Neuronal stem cell (in vitro differentiated cells): ENCODE measurements around the gene KRT79.

ENCODE experiments used
- DNase-seq: peaks from one replicate; pipeline ENCODE4 v3.0.0-alpha.2; 2013; ENCODE audit warnings: low spot score
- H2AFZ ChIP-seq: one replicate; pipeline ENCODE4 v1.6.1; 2013; ENCODE audit warnings: mild to moderate bottlenecking, low read length, inconsistent platforms
- H2AK5ac ChIP-seq: 2 replicates; pipeline ENCODE4 v1.6.1; 2013; ENCODE audit warnings: low read depth, mild to moderate bottlenecking, inconsistent platforms, low read length, moderate library complexity, mixed read lengths
- H2BK120ac ChIP-seq: 2 replicates; pipeline ENCODE4 v1.6.1; 2013; ENCODE audit warnings: low read depth, mild to moderate bottlenecking, inconsistent platforms, low read length, moderate library complexity, mixed read lengths
- H2BK12ac ChIP-seq: one replicate; pipeline ENCODE4 v1.6.1; 2013; ENCODE audit warnings: low read length, inconsistent platforms
- H2BK15ac ChIP-seq: 2 replicates; pipeline ENCODE4 v1.6.1; 2013; ENCODE audit warnings: mild to moderate bottlenecking, low read length, inconsistent platforms, mixed read lengths
- H2BK5ac ChIP-seq: one replicate; pipeline ENCODE4 v1.6.1; 2013; ENCODE audit warnings: inconsistent platforms, mild to moderate bottlenecking, low read length, moderate library complexity
- H3K14ac ChIP-seq: one replicate; pipeline ENCODE4 v1.6.1; 2013; ENCODE audit warnings: low read length, inconsistent platforms
- H3K18ac ChIP-seq: 2 replicates; pipeline ENCODE4 v1.6.1; 2013; ENCODE audit warnings: low read length, inconsistent platforms
- H3K23ac ChIP-seq: 2 replicates; pipeline ENCODE4 v1.6.1; 2013; ENCODE audit warnings: low read depth, mild to moderate bottlenecking, mixed read lengths, low read length, inconsistent platforms; ENCODE audit not compliant: poor library complexity
- H3K27ac ChIP-seq: replicated peaks from 3 replicates; pipeline ENCODE4 v1.5.1; 2013; ENCODE audit warnings: low read length, inconsistent platforms
- H3K27me3 ChIP-seq, 3 experiments: 2 replicates each; pipeline ENCODE4 v1.6.1; 2013; ENCODE audit warnings: low read length in 3 of 3, mild to moderate bottlenecking in 2 of 3, inconsistent platforms in 1 of 3, low read depth in 1 of 3, mixed read lengths in 1 of 3, moderate library complexity in 1 of 3; ENCODE audit not compliant: control insufficient read depth in 3 of 3, insufficient read depth in 3 of 3
- H3K36me3 ChIP-seq, 2 donors: replicated peaks in 1 of 2; 2 replicates each; pipeline ENCODE4 v1.6.1; 2013; ENCODE audit warnings: low read length in 2 of 2; ENCODE audit not compliant: control insufficient read depth in 2 of 2, insufficient read depth in 2 of 2
- H3K4ac ChIP-seq: 2 replicates; pipeline ENCODE4 v1.6.1; 2013; ENCODE audit warnings: inconsistent platforms, mild to moderate bottlenecking, low read length, moderate library complexity
- H3K4me1 ChIP-seq, 2 donors: 1 replicate in 1 of 2; 2 replicates in 1 of 2; pipeline ENCODE4 v1.6.1; 2013; ENCODE audit warnings: low read length in 2 of 2, low read depth in 1 of 2; ENCODE audit not compliant: control insufficient read depth in 2 of 2, insufficient read depth in 1 of 2
- H3K4me2 ChIP-seq: one replicate; pipeline ENCODE4 v1.6.1; 2013; ENCODE audit warnings: mild to moderate bottlenecking, low read length, inconsistent platforms; ENCODE audit not compliant: insufficient read depth, poor library complexity, severe bottlenecking
- H3K4me3 ChIP-seq, 2 donors: 2 replicates each; pipeline ENCODE4 v1.5.1; 2013; ENCODE audit warnings: low read length in 2 of 2, mild to moderate bottlenecking in 2 of 2, inconsistent platforms in 1 of 2, moderate library complexity in 1 of 2
- H3K79me1 ChIP-seq: one replicate; pipeline ENCODE4 v1.6.1; 2013; ENCODE audit warnings: low read depth, mild to moderate bottlenecking, inconsistent platforms, low read length, moderate library complexity
- H3K9ac ChIP-seq: one replicate; pipeline ENCODE4 v1.6.1; 2013; ENCODE audit warnings: mild to moderate bottlenecking, low read depth, low read length, inconsistent platforms; ENCODE audit not compliant: poor library complexity
- H3K9me3 ChIP-seq, 2 donors: replicated peaks in 1 of 2; 2 replicates each; pipeline versions ENCODE3 to v1.6.1; 2013; ENCODE audit warnings: low read length in 2 of 2, mild to moderate bottlenecking in 2 of 2, inconsistent platforms in 1 of 2, low read depth in 1 of 2, mixed read lengths in 1 of 2, moderate library complexity in 1 of 2; ENCODE audit not compliant: control insufficient read depth in 2 of 2, insufficient read depth in 1 of 2
- H4K8ac ChIP-seq: one replicate; pipeline ENCODE4 v1.6.1; 2013; ENCODE audit warnings: low read depth, mild to moderate bottlenecking, inconsistent platforms, low read length, moderate library complexity
- H4K91ac ChIP-seq: one replicate; pipeline ENCODE4 v1.6.1; 2013; ENCODE audit warnings: low read length, low read depth, mild to moderate bottlenecking, inconsistent platforms; ENCODE audit not compliant: poor library complexity
- WGBS, 2 donors: extraction: QIAGEN DNeasy Blood & Tissue Kit; methylation state at CpG; one replicate each; pipeline ENCODE4 v1.1.7; 2013; ENCODE audit warnings: missing lambda C conversion rate in 2 of 2, mixed read lengths in 1 of 2; ENCODE audit not compliant: insufficient read length in 2 of 2, insufficient replicate concordance in 1 of 2; ENCODE audit errors: extremely low coverage in 2 of 2; 5-methylcytosine and 5-hydroxymethylcytosine counted together

KRT79 gene

GRCh38 chr12:52801773-52802172, 32.3 kb downstream of the KRT79 start:
- Histone ChIP-seq H2BK5ac (no peak overlapping the region), H3K79me1 (no peaks in the 10 kb centered on the region), H3K27ac (no peak overlapping the region), H4K91ac (no peak overlapping the region), H3K27me3 (no peaks in the 10 kb centered on the region), H3K9ac (no peak overlapping the region), H2BK12ac (no peak overlapping the region), H3K9me3 (no peaks in the 10 kb centered on the region), H3K4me2 (no peak overlapping the region), H3K4ac (no peak overlapping the region), H3K36me3 (no peaks in the 10 kb centered on the region), H3K23ac (no peak overlapping the region), H3K4me3 (no peak overlapping the region), H2BK15ac (no peak overlapping the region), H3K4me1 (peaks cover 0 to 8% of the 10 kb centered on the region in 2 donors), H3K14ac (no peak overlapping the region), H3K18ac (no peak overlapping the region), H2AK5ac (no peak overlapping the region), H2BK120ac (no peak overlapping the region), H4K8ac (no peak overlapping the region), H2AFZ (no peak overlapping the region)
- no peak for DNase-seq
- WGBS, 2 donors = no CpG with 5 or more reads among the region's 3 CpGs

DNA sequence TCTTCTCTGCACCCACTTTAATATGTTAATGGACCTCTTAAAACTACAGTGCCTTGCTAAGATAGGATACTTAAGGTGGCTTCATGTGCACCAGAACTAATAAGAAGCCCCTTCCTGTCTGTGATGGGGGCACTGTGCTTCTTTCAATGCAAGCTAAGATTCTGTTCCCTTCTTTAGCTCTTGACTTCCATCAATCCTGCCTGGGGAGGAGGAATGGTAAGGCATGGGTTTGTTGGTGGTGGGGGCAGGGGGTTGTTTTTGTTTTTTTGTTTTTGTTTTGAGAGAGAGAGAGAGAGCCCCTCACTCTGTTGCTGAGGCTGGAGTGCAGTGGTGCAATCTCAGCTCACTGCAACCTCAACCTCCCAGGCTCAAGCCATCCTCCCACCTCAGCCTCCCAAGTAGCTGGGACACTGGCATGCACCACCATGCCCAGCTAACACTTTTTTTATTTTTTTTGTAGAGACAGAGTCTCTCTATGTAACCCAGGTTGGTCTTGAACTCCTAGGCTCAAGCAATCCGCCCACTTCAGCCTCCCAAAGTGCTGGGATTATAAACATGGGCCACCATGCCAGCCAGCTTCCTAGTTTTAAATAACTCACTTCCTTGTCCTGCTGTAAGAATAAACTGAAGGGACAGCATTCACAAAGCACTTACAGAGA, 33.7 kb downstream of the KRT79 start:
- H3K27me3 ChIP-seq = no peaks in the 10 kb centered on the region
- H3K4me2 ChIP-seq = no peak overlapping the region
- H3K27ac ChIP-seq = no peak overlapping the region
- H2BK5ac ChIP-seq = no peak overlapping the region
- H3K9ac ChIP-seq = no peak overlapping the region
- H3K23ac ChIP-seq = no peak overlapping the region
- H3K36me3 ChIP-seq = no peaks in the 10 kb centered on the region
- DNase-seq = no peak
- H3K9me3 ChIP-seq = no peaks in the 10 kb centered on the region
- H3K18ac ChIP-seq = no peak overlapping the region
- H4K8ac ChIP-seq = no peak overlapping the region
- no peak overlapping the region for H4K91ac ChIP-seq
- H2AK5ac ChIP-seq = no peak overlapping the region
- H3K14ac ChIP-seq = no peak overlapping the region
- no peak overlapping the region for H2BK120ac ChIP-seq
- no peak overlapping the region for H2BK12ac ChIP-seq
- no CpG with 5 or more reads among the region's 1 CpG for WGBS, 2 donors
- H2AFZ ChIP-seq = no peak overlapping the region
- no peak overlapping the region for H3K4ac ChIP-seq
- no peaks in the 10 kb centered on the region for H3K79me1 ChIP-seq
- no peak overlapping the region for H3K4me3 ChIP-seq
- peaks cover 0 to 5% of the 10 kb centered on the region in 2 donors for H3K4me1 ChIP-seq
- no peak overlapping the region for H2BK15ac ChIP-seq

- peaks cover 0 to 2% of the 10 kb centered on the region in 2 donors for H3K4me1 ChIP-seq
- H3K9me3 ChIP-seq = no peaks in the 10 kb centered on the region
- WGBS, 2 donors = no CpG with 5 or more reads among the region's 5 CpGs
- H3K4me3 ChIP-seq = no peak overlapping the region
- H2BK5ac ChIP-seq = no peak overlapping the region
- H3K79me1 ChIP-seq = no peaks in the 10 kb centered on the region
- no peak overlapping the region for H2BK15ac ChIP-seq
- no peak overlapping the region for H3K14ac ChIP-seq
- no peak overlapping the region for H2BK12ac ChIP-seq
- H3K36me3 ChIP-seq = no peaks in the 10 kb centered on the region
- H4K8ac ChIP-seq = no peak overlapping the region
- no peak overlapping the region for H4K91ac ChIP-seq
- no peak overlapping the region for H3K18ac ChIP-seq
- DNase-seq = no peak
- no peak overlapping the region for H3K9ac ChIP-seq
- H3K27me3 ChIP-seq = no peaks in the 10 kb centered on the region
- H3K4ac ChIP-seq = no peak overlapping the region
- H3K27ac ChIP-seq = no peak overlapping the region
- H3K4me2 ChIP-seq = no peak overlapping the region
- H2BK120ac ChIP-seq = no peak overlapping the region
- H2AFZ ChIP-seq = no peak overlapping the region
- no peak overlapping the region for H2AK5ac ChIP-seq
- H3K23ac ChIP-seq = no peak overlapping the region
Observed at GRCh38 chr12:52799505-52800211, 34.5 kb downstream of the KRT79 start.

- Histone ChIP-seq H3K14ac (no peak overlapping the region), H3K4me3 (no peak overlapping the region), H3K36me3 (no peaks in the 10 kb centered on the region), H3K18ac (no peak overlapping the region), H3K9me3 (no peaks in the 10 kb centered on the region), H3K79me1 (no peaks in the 10 kb centered on the region), H3K4me2 (no peak overlapping the region), H3K4me1 (peaks cover 0 to 2% of the 10 kb centered on the region in 2 donors), H2BK12ac (no peak overlapping the region), H2BK5ac (no peak overlapping the region), H2BK15ac (no peak overlapping the region), H2AFZ (no peak overlapping the region), H4K91ac (no peak overlapping the region), H3K23ac (no peak overlapping the region), H2AK5ac (no peak overlapping the region), H3K27ac (no peak overlapping the region), H4K8ac (no peak overlapping the region), H3K27me3 (no peaks in the 10 kb centered on the region), H3K9ac (no peak overlapping the region), H2BK120ac (no peak overlapping the region), H3K4ac (no peak overlapping the region)
- WGBS, 2 donors = no CpG with 5 or more reads among the region's 7 CpGs
- no peak for DNase-seq
Observed at GRCh38 chr12:52798671-52799504, 35.2 kb downstream of the KRT79 start.
